Upper lobe of left lung (tissue), 6 donors: ENCODE results near the gene ADAM19. TPM values are rescaled to one million over a fixed set of nuclear protein-coding genes. Genes with fewer than 3 reads are reported as not detected.

Source experiments
- ATAC-seq, 2 donors: fragments of 200-7000 bp; cut with Tn5 transposase; one replicate each; pipeline ENCODE4 v1.9.1; 2022; ENCODE audit warnings: mild to moderate bottlenecking in 2 of 2, moderate library complexity in 2 of 2; ENCODE audit not compliant: low FRiP score in 2 of 2
- DNase-seq, 2 donors: peaks; one replicate each; pipeline ENCODE4 v3.0.0-alpha.2; 2019 to 2020
- H3K27ac ChIP-seq, 4 donors: fragments of 200-600 bp; sonication (generic); one replicate each; pipeline ENCODE4 v1.5.1; 2016 to 2019
- H3K27me3 ChIP-seq, 4 donors: fragments of 200-600 bp; sonication (generic); one replicate each; pipeline ENCODE4 v1.5.1; 2017 to 2019
- H3K36me3 ChIP-seq, 4 donors: fragments of 200-600 bp; sonication (generic); one replicate each; pipeline ENCODE4 v1.5.1; 2016 to 2019
- H3K4me1 ChIP-seq, 4 donors: fragments of 200-600 bp; sonication (generic); one replicate each; pipeline ENCODE4 v1.5.1; 2018 to 2019
- H3K4me3 ChIP-seq, 4 donors: fragments of 200-600 bp; sonication (generic); one replicate each; pipeline ENCODE4 v1.5.1; 2017 to 2019; ENCODE audit warnings: mild to moderate bottlenecking in 2 of 4, moderate library complexity in 1 of 4
- H3K9me3 ChIP-seq, 4 donors: fragments of 200-600 bp; sonication (generic); one replicate each; pipeline ENCODE4 v1.5.1; 2018 to 2019
- EP300 ChIP-seq, 4 donors: sonication (generic); formaldehyde crosslinking; IDR thresholded peaks; one replicate each; pipeline ENCODE4 v1.5.1; 2017; ENCODE audit warnings: antibody characterized with exemption in 4 of 4, control low read depth in 2 of 4
- POLR2A ChIP-seq, 4 donors: fragments of 450-650 bp; IDR thresholded peaks; one replicate each; pipeline ENCODE4 v1.5.1; 2016 to 2017; ENCODE audit warnings: antibody characterized with exemption in 4 of 4, mild to moderate bottlenecking in 2 of 4
- POLR2AphosphoS5 ChIP-seq, 2 donors: sonication (generic); formaldehyde crosslinking; IDR thresholded peaks; one replicate each; pipeline ENCODE4 v1.5.1; 2017; ENCODE audit warnings: antibody characterized with exemption in 2 of 2
- WGBS, 2 donors: methylation state at CpG; one replicate each; pipeline ENCODE4 v1.1.5; 2017 to 2018; 5-methylcytosine and 5-hydroxymethylcytosine counted together
- total RNA-seq, 6 donors: library from RNA; depleted of rRNA in 4 of 6; stranded (reverse); fragments of >200 nt in 4 of 6; gene quantifications; one replicate each; pipeline versions ENCODE4 v1.1.0 to v1.2.1, GENCODE V29; 2016 to 2021
- TF ChIP-seq, protein P1 (sequence below), 6 experiments: fragments of 450-650 bp in 4 of 6; fragments of 200-600 bp in 2 of 6; sonication (generic) in 2 of 6; IDR thresholded peaks; one replicate each; pipeline ENCODE4 v1.5.1; 2016 to 2019; ENCODE audit warnings: antibody characterized with exemption in 6 of 6
- donor health status: DM: no; HTN: no; CAD: no; lungs with moderate emphysema.
- donor health status: DM: no; HTN: yes; CAD: no; lungs with severe emphysema.

The ADAM19 gene
- total RNA-seq, 6 donors from 2014 or later = 5.5 to 17.0 (median 7.1) TPM

DNA sequence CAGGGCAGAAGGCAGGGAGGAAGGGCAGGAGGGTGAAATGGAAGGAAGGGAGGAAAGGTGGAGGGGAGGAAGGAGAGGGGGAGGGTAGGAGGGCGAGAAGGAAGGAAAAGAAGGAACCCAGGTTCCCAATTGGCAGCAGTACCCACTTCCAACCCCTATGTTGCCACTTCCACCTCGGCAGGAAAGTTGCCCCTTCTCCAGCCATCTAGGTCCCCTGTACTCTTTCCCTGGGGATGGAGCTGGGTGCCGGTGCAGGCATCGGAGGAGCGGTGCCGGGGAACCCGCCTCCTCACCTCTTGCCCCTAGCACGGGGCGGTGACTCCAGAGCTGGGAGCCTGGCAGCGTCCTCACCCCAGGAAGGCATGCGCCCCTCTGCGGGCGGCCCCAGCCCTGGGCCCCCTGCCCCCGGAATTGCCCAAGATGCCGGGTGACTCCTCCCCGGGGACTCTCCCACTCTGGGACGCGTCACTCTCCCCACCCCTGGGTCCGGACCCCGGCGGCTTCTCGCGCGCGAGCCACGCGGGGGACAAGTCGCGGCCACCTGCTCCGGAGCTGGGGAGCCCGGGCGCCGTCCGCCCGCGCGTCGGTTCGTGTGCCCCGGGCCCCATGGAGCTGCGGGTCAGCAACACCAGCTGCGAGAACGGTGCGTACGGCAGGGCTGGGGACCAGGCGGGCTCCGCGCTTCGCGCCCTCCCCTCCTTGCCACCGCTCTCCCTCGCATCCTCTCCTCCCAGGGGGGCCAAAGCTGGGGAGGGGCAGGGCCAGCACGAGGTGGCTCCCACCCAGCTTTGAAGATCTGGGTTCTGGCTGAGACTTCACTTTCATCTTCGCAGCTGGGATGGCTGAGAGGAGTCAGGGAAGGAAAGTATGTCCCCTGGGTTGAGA is 115.6 kb downstream of the ADAM19 start, which contains the start of gene NIPAL4:
NIPAL4 (plus strand) TSS at position 499 of the 885 bp plus-strand sequence; CDS start at position 607, 108 bp downstream.
- Histone ChIP-seq H3K27ac (no peak within 1 kb of the TSS), H3K36me3 (no peaks in the 10 kb centered on the region), H3K9me3 (no peaks in the 10 kb centered on the region), H3K4me3 (peak within 1 kb of the TSS; percentile 7 to 48 (median 32)), H3K27me3 (peaks cover 0 to 16% (median 7%) of the 10 kb centered on the region in 4 donors), H3K4me1 (peaks cover 8 to 19% (median 10%) of the 10 kb centered on the region in 4 donors)
- ATAC-seq (peak in 1 of 2 donors; percentile 42), DNase-seq (peak in 1 of 2 donors; percentile 87)
- WGBS, 2 donors = 7 to 18% methylated on average over 3 to 16 of the region's 54 CpGs
- TF ChIP-seq, protein P1, sequence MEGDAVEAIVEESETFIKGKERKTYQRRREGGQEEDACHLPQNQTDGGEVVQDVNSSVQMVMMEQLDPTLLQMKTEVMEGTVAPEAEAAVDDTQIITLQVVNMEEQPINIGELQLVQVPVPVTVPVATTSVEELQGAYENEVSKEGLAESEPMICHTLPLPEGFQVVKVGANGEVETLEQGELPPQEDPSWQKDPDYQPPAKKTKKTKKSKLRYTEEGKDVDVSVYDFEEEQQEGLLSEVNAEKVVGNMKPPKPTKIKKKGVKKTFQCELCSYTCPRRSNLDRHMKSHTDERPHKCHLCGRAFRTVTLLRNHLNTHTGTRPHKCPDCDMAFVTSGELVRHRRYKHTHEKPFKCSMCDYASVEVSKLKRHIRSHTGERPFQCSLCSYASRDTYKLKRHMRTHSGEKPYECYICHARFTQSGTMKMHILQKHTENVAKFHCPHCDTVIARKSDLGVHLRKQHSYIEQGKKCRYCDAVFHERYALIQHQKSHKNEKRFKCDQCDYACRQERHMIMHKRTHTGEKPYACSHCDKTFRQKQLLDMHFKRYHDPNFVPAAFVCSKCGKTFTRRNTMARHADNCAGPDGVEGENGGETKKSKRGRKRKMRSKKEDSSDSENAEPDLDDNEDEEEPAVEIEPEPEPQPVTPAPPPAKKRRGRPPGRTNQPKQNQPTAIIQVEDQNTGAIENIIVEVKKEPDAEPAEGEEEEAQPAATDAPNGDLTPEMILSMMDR (IDR thresholded peaks at IDR 0.05) = no peak
- TF ChIP-seq POLR2A (IDR thresholded peaks at IDR 0.05) = no peak
- TF ChIP-seq POLR2AphosphoS5 (IDR thresholded peaks at IDR 0.05) = no peak
- no peak for TF ChIP-seq EP300 (IDR thresholded peaks at IDR 0.05)

DNA sequence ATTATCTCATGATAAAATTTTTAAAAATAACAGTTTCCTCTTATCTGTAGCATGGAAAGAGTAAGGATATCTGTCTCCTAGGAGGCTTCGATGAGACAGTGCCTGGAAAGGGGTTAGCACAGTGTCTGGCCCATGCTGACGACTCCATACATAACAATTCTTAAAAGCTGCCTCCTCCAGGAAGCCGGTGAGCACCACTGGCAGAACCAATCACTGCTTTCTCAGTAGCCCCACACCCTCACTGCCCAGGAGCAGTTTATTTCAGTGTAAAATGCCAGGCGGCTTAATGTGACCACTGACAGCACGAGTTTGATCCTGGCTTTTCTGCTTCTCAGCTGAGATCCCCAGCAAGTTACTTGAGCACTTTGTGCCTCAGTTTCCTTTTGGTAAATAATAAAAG is 116.7 kb downstream of the ADAM19 start:
- DNase-seq (no peak), ATAC-seq (no peak)
- Histone ChIP-seq H3K27ac (no peak overlapping the region), H3K9me3 (no peaks in the 10 kb centered on the region), H3K4me3 (no peak overlapping the region), H3K4me1 (peaks cover 8 to 12% (median 10%) of the 10 kb centered on the region in 4 donors), H3K36me3 (no peaks in the 10 kb centered on the region), H3K27me3 (peaks cover 0 to 16% (median 7%) of the 10 kb centered on the region in 4 donors)
- 87 to 94% methylated on average over 4 to 5 of the region's 5 CpGs for WGBS, 2 donors
- TF ChIP-seq, protein P1 (IDR thresholded peaks at IDR 0.05) = no peak
- no peak for TF ChIP-seq POLR2AphosphoS5 (IDR thresholded peaks at IDR 0.05)
- TF ChIP-seq POLR2A (IDR thresholded peaks at IDR 0.05) = no peak
- TF ChIP-seq EP300 (IDR thresholded peaks at IDR 0.05) = no peak

- Histone ChIP-seq H3K36me3 (no peaks in the 10 kb centered on the region), H3K4me1 (peaks cover 8 to 12% (median 10%) of the 10 kb centered on the region in 4 donors), H3K9me3 (no peaks in the 10 kb centered on the region), H3K27me3 (peaks cover 0 to 16% (median 7%) of the 10 kb centered on the region in 4 donors), H3K27ac (no peak overlapping the region), H3K4me3 (no peak overlapping the region)
- TF ChIP-seq, protein P1 (IDR thresholded peaks at IDR 0.05) = no peak
- TF ChIP-seq POLR2A (IDR thresholded peaks at IDR 0.05) (no peak), POLR2AphosphoS5 (IDR thresholded peaks at IDR 0.05) (no peak), EP300 (IDR thresholded peaks at IDR 0.05) (no peak)
- DNase-seq (no peak), ATAC-seq (no peak)
- WGBS, 2 donors = 90 to 92% methylated on average over 5 of the region's 5 CpGs
These were observed 118.2 kb downstream of the ADAM19 start for GRCh38 chr5:157457391-157457790.

GRCh38 chr5:157456301-157456700 is 119.3 kb downstream of the ADAM19 start:
- H3K4me1 ChIP-seq = peaks cover 8 to 12% (median 10%) of the 10 kb centered on the region in 4 donors
- H3K9me3 ChIP-seq = no peaks in the 10 kb centered on the region
- no peak for TF ChIP-seq POLR2A (IDR thresholded peaks at IDR 0.05)
- TF ChIP-seq, protein P1 (IDR thresholded peaks at IDR 0.05) = no peak
- TF ChIP-seq POLR2AphosphoS5 (IDR thresholded peaks at IDR 0.05) = no peak
- TF ChIP-seq EP300 (IDR thresholded peaks at IDR 0.05) = no peak
- H3K4me3 ChIP-seq = no peak overlapping the region
- DNase-seq = no peak
- no peak for ATAC-seq
- no peak overlapping the region for H3K27ac ChIP-seq
- H3K36me3 ChIP-seq = no peaks in the 10 kb centered on the region
- H3K27me3 ChIP-seq = peaks cover 0 to 14% (median 7%) of the 10 kb centered on the region in 4 donors
- WGBS, 2 donors = 81 to 88% methylated on average over 3 to 5 of the region's 5 CpGs
